ENCODE results near the gene DNA2. TPM values are rescaled to one million over a fixed set of nuclear protein-coding genes. Genes with fewer than 3 reads are reported as not detected.
A peak's percentile ranks its signal among the peaks of the same experiment; 100 is the strongest.

The DNA2 gene
- polyA plus RNA-seq, 1 of the 3 experiments (the other 2 are of a cell fraction): 2.5 TPM

- Histone ChIP-seq H3K27ac (ENCODE audit: low read depth in 2 of 2, low read length in 1 of 2) (no peak overlapping the region), H4K20me1 (ENCODE audit: insufficient read depth) (no peaks in the 10 kb centered on the region), H3K4me3 (ENCODE audit: low read depth in 2 of 2, low read length in 1 of 2) (no peak overlapping the region), H3K9me3 (no peaks in the 10 kb centered on the region), H3K4me1 (ENCODE audit: control insufficient read depth in 1 of 2, insufficient read depth in 2 of 2, low read depth in 1 of 2, low read length in 1 of 2) (peaks cover 0 to 2% of the 10 kb centered on the region in 2 experiments; a peak in 2 of 4 replicates), H2AFZ (ENCODE audit: low read depth) (no peak overlapping the region), H3K36me3 (replicated peaks in 1 of 2; ENCODE audit: control insufficient read depth in 1 of 2, insufficient read depth in 2 of 2, low read length in 1 of 2) (peaks cover 0 to under 1% of the 10 kb centered on the region in 2 experiments), H3K79me2 (ENCODE audit: insufficient read depth) (peaks cover 25% of the 10 kb centered on the region), H3K27me3 (ENCODE audit: insufficient read depth) (no peaks in the 10 kb centered on the region), H3F3A (replicated peaks; ENCODE audit: insufficient read depth) (peaks cover 9% of the 10 kb centered on the region), H3K9me2 (no peaks in the 10 kb centered on the region), H3K4me2 (no peak overlapping the region), H3K9ac (no peak overlapping the region)
- WGBS (ENCODE audit: low lambda C conversion rate): 70% methylated on average over 3 of the region's 3 CpGs
- TF ChIP-seq, protein P1, sequence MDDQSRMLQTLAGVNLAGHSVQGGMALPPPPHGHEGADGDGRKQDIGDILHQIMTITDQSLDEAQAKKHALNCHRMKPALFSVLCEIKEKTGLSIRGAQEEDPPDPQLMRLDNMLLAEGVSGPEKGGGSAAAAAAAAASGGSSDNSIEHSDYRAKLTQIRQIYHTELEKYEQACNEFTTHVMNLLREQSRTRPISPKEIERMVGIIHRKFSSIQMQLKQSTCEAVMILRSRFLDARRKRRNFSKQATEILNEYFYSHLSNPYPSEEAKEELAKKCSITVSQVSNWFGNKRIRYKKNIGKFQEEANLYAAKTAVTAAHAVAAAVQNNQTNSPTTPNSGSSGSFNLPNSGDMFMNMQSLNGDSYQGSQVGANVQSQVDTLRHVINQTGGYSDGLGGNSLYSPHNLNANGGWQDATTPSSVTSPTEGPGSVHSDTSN (IDR thresholded peaks at IDR 0.05): no peak
- TF ChIP-seq MEF2A (IDR thresholded peaks at IDR 0.05; ENCODE audit: borderline replicate concordance, low read depth) (no peak), CHD2 (IDR thresholded peaks at IDR 0.05; ENCODE audit: low read length, partially characterized antibody) (no peak), POLR2AphosphoS5 (IDR thresholded peaks at IDR 0.05; ENCODE audit: low read depth, low read length) (no peak), TEAD4 (IDR thresholded peaks at IDR 0.05; ENCODE audit: borderline replicate concordance, insufficient read depth) (no peak), GATA2 (CRISPR knock-in tag; IDR thresholded peaks at IDR 0.05) (no peak), MXI1 (IDR thresholded peaks at IDR 0.05; ENCODE audit: low read depth, low read length) (no peak)
- ChIA-PET POLR2A (no interaction called here), CTCF (interaction anchor here (1.3 kb wide), 1 partner anchor 14 kb away, joined by 3 read pairs; no protein-coding TSS in a partner anchor)
- DNase-seq: no peak
Measured at GRCh38 chr10:68474021-68474420, 2.2 kb upstream of the DNA2 start.

- under 1% methylated on average over 14 of the region's 14 CpGs for WGBS (ENCODE audit: low lambda C conversion rate)
- Histone ChIP-seq H3K4me3 (ENCODE audit: low read depth in 2 of 2, low read length in 1 of 2) (peak overlapping the region; percentile 63 to 92), H2AFZ (ENCODE audit: low read depth) (peak overlapping the region; percentile 97), H4K20me1 (ENCODE audit: insufficient read depth) (no peaks in the 10 kb centered on the region), H3K79me2 (ENCODE audit: insufficient read depth) (peaks cover 37% of the 10 kb centered on the region), H3K4me1 (ENCODE audit: control insufficient read depth in 1 of 2, insufficient read depth in 2 of 2, low read depth in 1 of 2, low read length in 1 of 2) (peaks cover 0 to 2% of the 10 kb centered on the region in 2 experiments; a peak in 2 of 4 replicates), H3K9me2 (no peaks in the 10 kb centered on the region), H3K27ac (ENCODE audit: low read depth in 2 of 2, low read length in 1 of 2) (peak overlapping the region; percentile 65 to 92), H3K9me3 (no peaks in the 10 kb centered on the region), H3K9ac (peak overlapping the region; percentile 89), H3K36me3 (replicated peaks in 1 of 2; ENCODE audit: control insufficient read depth in 1 of 2, insufficient read depth in 2 of 2, low read length in 1 of 2) (peaks cover 4% of the 10 kb centered on the region in 2 experiments), H3F3A (replicated peaks; ENCODE audit: insufficient read depth) (peaks cover 9% of the 10 kb centered on the region), H3K4me2 (peak overlapping the region; percentile 87), H3K27me3 (ENCODE audit: insufficient read depth) (no peaks in the 10 kb centered on the region)
- DNase-seq: peak; percentile 29
- TF ChIP-seq, protein P2, sequence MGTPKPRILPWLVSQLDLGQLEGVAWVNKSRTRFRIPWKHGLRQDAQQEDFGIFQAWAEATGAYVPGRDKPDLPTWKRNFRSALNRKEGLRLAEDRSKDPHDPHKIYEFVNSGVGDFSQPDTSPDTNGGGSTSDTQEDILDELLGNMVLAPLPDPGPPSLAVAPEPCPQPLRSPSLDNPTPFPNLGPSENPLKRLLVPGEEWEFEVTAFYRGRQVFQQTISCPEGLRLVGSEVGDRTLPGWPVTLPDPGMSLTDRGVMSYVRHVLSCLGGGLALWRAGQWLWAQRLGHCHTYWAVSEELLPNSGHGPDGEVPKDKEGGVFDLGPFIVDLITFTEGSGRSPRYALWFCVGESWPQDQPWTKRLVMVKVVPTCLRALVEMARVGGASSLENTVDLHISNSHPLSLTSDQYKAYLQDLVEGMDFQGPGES (IDR thresholded peaks at IDR 0.05; ENCODE audit: low read depth, low read length): no peak
- TF ChIP-seq CHD2 (IDR thresholded peaks at IDR 0.05; ENCODE audit: low read length, partially characterized antibody): no peak
- no peak for TF ChIP-seq SMC3 (IDR thresholded peaks at IDR 0.05; ENCODE audit: low read depth, low read length)
- no peak for TF ChIP-seq RCOR1 (IDR thresholded peaks at IDR 0.05; ENCODE audit: low read length)
- no peak for TF ChIP-seq FOXJ3 (CRISPR knock-in tag; IDR thresholded peaks at IDR 0.05)
- no peak for TF ChIP-seq EZH2phosphoT487 (IDR thresholded peaks at IDR 0.05; ENCODE audit: borderline replicate concordance, low read depth)
- CTCF ChIA-PET: interaction anchor here (1.1 to 1.2 kb wide), 2 partner anchors 107 to 429 kb away, joined by 3 read pairs; no protein-coding TSS in a partner anchor
- POLR2A ChIA-PET: interaction anchor here (0.7 to 0.9 kb wide), 2 partner anchors 25 to 250 kb away, joined by 3 to 4 read pairs; partner anchors contain the start of gene CCAR1
Measured at GRCh38 chr10:68471063-68471585, 649 bp downstream of the DNA2 start.
